NCI-H524 treated with DMSO at 0.1 percent for 48 hours (cell line): ENCODE data around the gene EYS.
"Not testable (repeated sequence)": the region's sequence is repeated elsewhere in the genome, so short reads cannot be mapped to it uniquely, and the experiment has no call there.

Source experiments
- DNase-seq: peaks from one replicate; lab custom pipeline; 2025; lab: John Stamatoyannopoulos, UW

Gene EYS

DNA sequence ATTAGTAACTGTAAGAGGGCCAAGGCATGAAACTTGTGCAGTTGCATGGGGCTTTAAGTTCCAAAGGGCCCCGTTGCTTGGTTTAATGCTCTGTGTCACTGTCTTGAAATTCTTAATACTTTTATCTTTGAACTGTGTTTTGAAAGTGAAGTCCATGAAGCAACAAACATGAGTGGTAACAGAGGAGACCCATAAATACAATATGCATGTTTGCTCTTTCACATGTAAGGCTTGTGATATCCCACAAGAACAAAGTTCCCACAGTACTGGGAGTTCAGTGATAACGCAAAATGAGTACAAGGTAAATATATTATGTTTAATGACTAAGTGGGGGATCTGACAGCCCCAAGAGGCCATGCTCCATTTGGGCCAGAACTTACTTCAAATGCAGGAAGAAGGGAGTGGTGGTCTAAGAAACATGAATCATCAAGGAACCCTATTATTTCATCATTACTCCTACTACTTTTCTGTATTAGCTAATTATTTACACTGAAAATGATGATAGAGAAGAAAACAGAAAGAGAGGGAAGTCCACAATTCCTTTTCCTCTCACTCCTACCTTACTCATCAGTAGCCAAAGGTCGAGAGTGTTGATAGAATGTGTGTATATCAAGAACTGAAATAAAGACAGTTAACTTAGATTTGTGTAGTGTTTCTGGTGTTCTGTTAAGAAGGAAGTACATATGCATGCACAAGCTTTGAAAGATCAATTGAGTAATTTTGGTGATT is 1914.1 kb downstream of the EYS start:
- no peak for DNase-seq

DNA sequence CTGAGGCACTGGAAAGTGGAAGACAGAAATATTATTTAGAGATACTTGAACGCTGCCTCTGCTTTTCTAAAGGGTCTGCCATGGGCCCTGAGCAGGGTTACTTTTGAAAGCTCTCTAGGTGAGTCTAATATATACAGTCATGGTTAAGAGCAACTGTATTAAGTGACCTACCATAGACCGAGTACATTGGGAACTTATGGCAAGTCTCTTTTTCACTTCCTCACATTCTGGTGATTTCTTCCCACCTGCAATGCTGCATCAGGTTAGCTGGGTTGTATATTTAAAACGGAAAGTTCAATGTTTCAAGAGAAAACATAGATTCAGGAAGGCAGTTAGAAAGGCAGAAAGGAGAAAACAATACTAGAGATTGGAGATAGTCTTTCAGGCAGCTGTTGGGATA is 1916.7 kb downstream of the EYS start:
- no peak for DNase-seq

DNA sequence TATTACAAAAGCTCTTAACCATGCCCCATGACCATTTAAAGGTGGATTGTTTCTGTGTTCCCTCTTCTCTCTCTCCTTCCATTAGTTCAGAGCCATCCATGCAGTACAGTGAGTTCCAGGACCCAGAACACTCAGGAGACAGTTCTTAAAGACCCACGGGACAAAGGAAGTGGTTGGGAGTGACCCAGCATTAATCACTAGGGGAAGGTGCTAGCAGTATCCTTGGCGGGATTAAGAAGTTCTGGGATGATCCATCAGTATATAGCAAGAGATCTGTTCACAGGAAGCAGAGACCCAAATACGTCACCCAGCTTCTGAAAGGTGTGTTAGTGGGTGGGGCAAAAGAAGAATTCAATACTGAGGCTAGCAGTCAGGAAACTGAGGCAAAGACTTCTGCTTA is 1917.3 kb downstream of the EYS start:
- no peak for DNase-seq

DNA sequence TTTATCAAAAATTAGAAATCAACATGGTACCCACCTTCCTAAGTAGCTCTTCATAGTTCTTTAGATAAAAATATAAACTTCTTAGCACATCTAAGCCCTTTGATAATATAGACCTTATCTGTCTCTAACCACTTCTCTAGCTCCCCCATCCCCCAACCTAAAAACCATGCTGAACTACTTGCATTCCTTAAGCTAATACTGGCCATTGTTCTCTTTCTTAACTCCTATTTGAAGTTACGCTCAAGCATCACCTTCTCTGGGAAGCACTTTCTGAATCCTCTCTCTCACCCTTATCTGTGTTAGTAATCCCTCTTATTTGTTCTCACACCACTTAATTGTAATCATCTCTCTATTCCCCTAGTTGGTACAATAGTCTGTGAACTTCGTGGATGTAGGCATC is 1918.5 kb downstream of the EYS start:
- no peak for DNase-seq

DNA sequence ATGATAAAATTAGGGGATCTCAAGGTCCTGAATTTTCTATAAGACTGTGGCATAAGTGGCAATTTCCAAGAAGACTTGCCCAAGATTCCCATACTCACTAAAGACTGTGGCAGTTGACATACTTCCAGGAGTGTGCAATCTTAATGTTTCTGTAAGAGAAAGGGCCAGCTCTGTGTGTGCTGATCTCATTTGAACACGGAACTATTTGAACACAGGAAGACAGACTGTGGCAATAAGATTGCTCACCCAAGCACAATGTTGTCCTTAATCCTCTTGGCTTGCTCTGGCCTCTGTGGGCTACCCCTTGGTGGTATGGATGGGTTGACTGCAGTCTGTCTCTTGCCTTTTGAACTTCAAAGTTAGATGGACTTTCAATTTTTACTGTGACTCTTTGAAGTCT is 1920.0 kb downstream of the EYS start:
- no peak for DNase-seq

DNA sequence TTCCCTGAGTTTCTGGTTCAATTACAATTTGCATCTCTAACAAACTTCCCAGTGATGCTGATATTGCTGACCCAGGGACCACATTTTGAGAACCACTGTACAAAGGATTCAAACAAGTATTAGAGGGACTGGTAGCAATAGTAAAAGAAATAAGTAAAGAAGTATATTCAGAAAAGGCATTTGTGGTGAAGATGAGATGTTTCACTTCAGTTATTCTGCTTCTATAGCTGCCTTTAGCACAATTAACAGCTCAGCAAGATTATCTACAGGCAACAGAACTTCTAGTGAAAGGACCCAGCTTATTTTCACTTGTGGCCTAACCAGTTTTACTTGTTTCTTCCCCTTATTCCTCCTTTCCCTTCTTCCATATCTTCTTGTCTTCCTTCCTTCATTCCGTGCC is 1922.0 kb downstream of the EYS start:
- DNase-seq = no peak

DNA sequence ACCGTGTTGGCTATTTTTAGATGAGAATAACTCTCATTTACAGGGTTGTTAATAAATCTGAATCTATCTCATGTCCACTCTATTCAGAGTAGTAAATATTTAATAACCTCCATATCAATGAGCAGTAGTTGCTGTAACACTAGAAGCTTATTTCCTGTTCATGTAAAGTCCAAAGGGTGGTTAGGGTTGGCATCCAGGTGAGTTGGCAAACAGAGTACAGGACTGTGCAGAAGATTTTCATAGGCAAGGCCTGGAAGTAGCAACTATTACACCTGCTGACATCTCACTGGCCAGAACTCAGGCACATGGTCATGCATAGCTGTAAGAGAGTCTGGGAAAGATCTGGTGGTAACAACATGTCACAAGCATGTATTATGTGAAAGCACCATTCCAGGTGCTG is 1923.9 kb downstream of the EYS start:
- no peak for DNase-seq

DNA sequence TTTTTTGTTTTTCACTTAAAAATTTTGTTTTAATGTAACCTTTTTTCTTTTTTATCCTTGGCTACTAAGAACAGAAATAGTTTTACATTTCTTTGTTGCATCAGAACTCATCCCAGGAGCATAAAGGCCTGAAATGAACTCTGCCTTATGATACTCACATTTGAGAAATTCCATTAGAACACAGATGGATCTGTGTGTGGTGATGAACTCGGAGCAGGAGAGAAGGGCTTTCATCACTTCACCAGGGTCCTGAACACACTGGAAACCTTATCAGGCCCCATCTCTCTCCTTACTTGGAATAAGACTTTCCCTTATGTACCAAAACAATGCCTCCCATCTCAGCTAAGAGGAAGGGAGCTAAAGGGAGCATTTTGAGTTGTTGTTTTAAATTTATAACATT is 1932.1 kb downstream of the EYS start:
- DNase-seq = no peak

DNA sequence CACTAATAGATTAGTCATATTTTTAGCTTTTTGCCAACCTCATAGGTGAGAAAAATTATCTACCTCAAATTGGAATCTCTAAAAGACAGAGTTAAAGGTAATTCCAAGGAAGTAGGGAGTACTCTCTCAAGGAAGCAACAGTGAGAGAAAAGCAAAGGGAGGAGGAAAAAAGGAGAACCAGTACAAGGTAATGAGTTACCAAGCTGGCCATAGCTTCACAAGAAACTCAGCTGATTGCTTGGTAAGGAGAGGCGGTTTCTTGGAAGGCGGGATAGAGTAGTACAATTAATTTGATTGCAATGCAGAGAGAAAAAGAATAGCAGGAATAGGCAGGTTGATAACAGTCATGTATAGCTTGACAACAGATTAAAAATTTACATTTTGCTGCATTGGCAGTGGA is 1933.8 kb downstream of the EYS start:
- no peak for DNase-seq

DNA sequence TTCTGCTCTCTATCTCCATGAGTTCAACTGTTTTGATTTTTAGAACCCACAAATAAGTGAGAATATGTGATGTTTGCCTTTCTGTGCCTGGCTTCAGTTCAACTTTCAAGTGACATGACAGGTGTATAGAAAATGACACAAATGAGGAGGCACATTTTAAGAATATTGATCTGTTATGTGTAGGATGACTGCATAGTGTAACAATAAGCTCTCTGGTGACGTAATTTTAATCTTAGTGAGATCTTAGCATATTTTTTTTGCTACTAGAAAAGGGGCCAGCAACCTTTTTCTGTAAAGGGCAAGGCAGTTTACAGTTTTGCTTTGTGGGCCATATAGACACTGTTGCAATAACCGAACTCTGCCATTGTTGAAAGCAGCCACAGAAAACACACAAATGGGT is 1941.2 kb downstream of the EYS start:
- DNase-seq = no peak

DNA sequence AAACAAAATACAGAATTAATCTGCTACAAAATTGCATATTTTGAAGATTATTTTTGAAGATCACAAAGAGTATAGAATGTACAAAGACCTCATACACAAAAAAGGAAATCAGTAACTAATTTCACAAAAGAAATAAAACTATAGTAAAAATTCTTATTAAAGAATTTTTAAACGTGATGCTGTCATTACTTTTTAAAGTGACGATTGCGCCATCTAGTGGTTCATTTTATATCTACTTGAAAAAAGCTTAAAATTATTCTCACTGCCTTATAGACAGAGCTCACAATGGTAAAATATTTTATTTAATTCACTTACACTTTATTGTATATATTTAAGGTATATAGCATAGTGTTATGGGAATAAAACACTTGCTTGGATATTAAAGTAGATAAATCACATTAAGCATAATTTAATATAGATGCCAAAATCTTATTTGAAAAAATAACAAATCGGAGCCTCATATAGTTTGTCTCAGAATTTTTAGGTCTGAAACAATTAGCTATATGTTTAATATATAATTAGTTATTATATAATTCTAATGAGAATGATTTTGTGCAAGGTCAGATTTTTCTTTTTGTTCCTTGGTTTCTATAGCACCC is 1942.6 kb downstream of the EYS start:
- no peak for DNase-seq

DNA sequence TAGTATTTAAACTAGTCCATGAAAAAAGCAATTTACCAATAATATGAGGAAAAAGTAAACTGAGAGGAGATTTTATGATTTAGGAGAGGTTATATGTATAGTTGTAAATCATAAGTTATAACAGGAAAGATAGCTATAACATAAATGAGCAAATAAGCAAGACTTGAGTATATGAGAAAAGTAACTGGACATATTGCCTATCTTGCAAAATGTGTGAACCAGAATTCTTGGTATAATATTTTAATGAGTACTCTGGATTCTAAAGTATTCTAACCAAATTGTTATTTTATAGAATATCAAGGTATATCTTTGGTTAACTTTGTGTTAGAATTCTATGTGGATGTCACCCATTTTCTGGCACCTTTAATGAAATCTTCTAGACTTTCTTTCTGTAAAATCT is 1946.8 kb downstream of the EYS start:
- no peak for DNase-seq

DNA sequence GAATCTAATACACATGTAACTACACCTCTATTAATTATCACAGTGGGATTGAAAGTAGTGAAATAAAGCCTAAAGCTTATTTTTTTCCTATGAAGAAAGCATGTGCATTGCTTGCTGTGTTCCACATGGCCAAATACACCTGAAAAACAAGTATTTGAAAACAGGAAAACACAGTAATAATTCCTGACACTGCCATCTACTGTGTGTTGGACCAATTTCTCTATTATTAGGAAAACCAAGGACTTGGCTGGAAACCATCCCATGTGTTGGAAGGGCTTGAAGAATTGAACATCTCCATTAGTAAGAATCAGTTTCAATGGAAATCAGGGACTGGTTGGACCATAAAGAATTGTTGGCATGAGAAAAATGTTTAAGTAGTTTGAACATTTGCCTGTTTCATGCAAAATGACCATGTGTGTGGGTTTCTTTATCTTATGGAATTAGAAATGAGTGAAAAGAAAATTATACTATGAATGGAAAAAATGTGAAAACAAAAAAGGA is 1947.4 kb downstream of the EYS start:
- no peak for DNase-seq

DNA sequence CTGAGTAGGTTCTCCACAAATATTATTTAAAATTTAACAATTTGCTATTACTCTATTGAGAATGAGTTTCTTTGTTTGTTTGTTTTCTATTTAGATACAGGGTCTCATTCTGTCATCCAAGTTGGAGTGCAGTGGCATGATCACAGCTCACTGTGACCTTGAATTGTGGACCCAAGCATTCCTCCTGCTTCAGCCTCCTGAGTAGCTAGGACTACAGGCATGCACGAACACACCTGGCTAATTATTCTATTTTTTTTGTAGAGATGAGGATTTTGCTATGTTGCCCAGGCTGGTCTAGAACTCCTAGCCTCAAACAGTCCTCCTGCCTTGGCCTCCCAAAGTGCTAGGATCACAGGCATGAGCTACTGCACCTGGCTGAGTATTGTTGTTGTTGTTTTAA is 1949.2 kb downstream of the EYS start:
- no peak for DNase-seq

DNA sequence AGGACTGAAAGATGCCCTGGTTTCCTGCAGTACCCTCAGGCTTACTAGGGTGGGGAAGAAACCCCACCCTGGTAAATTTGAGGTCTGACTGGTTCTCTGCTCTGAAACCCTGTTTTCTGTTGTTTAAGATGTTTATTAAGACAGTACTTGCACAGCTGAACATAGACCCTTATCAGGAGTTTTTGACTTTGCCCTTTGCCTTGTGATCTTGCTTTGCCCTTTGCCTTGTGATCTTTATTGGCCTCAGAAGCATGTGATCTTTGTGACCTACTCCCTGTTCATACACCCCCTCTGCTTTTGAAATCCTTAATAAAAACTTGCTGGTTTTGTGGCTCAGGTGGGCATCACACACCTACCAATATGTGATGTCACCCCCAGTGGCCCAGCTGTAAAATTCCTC is 1949.8 kb downstream of the EYS start:
- DNase-seq = not testable (repeated sequence)

DNA sequence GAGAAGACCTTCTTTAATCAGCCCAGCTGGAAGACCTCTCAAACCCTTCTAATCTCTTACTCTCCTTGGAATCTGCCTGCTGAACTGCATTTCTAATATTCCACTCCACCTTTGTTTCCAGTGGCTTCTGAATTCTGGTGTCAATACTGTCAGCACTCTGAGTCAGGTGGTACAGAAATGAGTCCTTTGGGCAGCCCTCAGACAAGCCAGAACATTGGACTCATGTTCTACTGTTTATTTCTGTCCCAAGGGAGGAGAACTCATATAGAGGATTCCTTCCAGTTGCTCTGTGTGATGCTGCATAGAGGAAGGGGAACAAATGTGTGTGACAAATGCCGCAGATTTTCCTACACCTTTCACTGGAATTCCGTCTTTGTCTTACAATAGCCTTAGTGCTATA is 1956.6 kb downstream of the EYS start:
- no peak for DNase-seq

DNA sequence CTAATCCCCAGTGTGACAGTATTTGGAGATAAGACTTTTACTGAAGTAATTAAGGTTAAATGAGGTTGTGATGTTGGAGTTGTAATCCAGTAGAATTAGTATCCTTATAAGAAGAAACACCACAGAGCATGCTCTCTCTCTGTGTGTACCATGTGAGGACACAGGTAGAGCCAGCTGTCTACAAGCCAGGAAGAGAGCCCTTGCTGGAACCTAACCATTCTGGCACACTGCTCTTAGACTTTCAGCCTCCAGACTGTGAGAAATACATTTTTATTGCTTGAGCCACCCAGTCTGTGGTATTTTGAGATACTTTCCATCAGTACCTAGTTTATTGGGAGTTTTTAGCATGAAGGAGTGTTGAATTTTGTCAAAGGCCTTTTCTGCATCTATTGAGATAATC is 1961.2 kb downstream of the EYS start:
- DNase-seq = no peak

DNA sequence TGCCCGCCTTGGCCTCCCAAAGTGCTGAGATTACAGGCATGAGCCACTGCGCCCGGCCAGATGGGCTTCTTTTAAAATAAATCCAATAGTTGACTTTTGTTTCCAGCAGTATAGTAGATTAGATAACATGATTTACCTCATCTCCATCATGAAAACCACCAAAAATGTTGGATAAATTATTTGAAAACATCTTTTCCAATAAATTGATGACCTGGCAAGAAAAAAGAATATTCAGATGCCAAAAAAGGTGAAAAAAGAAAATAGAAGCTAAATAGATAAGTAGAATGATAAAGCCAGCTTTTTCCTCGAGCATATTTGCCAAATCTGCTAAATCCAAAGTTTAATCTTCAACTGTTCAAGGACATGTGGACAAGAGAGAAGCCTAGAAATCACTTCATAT is 1962.2 kb downstream of the EYS start:
- no peak for DNase-seq

DNA sequence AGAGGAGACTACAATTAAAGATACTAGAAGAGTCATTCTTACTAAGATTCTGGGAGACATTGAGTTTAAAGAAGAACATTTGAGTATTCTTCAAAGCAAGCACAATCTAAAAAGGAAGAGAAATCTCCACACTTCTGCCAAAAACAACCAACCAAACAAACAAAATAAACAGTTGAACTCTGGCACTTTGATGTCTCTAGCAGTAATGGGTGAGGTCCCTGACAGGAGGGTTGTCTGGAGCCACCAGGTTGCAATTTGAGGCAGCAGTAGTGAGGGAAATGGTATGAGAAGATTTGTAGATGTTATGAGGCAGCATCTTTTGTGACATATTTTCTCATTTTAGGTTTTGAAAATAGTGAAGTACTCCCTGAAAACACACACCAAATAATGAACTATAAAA is 1963.3 kb downstream of the EYS start:
- no peak for DNase-seq

DNA sequence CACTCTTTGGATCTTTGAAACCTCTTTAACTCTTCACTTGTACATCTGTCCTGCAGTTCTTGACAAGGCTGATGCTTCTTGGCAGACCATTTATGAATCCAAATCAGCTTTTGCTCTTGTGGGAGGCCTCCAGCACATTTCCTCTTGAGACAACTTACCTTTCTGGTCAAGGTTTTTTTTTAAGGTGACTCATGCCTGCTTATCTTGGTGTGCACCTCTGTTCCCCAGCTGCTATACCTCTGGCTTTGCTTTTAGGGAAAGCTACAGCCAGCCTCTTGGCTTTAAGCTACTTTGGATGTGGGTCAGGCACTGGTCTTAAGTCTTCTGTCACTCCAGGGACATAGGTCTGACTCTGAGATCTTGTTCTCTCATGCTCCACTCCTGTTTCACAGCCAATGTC is 1965.0 kb downstream of the EYS start:
- DNase-seq = no peak

DNA sequence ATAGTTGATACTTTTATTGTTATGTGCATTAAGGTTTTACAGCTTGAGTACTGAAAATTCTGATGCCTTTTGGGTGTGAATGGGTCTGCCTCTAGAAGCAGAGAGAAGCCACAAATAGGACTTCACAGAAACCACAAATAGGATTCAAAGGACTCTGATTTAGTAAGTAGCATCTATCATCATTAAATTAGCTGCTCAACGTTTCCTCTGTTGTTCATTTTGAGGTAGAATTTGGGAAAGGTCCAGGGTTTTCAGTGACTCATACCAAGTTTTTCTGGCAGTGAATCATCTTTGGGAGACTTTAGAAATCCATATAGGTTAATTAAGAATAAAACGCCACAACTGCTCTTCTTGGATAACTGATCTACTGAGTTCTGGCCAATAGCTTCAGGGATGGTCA is 1966.3 kb downstream of the EYS start:
- no peak for DNase-seq

DNA sequence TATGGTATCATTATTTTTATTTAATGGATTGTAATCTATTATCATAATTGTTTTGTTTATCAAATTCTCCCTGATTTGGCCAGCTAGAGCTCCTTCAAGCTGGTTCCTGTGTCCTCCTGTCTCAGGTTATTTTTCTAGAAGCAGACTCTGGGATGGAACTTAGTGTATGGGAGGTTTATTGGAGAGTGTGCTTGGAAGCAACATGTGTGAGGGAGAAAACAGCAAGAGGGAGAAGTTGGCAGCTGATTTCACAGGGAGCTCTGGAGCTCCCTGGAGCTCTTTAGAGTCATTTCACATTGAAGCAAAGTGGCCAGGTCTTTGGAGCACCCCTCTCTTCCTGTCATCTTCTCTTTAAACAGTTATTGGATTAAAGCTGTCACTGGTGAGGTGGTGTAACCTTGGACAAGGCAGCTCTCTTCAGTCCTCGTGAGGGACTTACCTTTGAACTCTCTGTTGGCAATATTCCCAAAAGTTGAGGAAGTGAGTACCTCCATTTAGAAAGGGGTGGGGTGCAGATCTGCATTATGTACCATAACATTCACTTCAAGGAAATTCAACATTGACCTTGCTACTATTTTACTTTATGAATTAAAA is 1967.8 kb downstream of the EYS start:
- no peak for DNase-seq

DNA sequence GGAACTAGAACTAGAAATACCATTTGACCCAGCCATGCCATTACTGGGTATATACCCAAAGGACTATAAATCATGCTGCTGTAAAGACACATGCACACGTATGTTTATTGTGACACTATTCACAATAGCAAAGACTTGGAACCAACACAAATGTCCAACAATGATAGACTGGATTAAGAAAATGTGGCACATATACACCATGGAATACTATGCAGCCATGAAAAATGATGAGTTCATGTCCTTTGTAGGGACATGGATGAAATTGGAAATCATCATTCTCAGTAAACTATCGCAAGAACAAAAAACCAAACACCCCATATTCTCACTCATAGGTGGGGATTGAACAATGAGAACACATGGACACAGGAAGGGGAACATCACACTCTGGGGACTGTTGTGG is 1968.8 kb downstream of the EYS start:
- not testable (repeated sequence) for DNase-seq

DNA sequence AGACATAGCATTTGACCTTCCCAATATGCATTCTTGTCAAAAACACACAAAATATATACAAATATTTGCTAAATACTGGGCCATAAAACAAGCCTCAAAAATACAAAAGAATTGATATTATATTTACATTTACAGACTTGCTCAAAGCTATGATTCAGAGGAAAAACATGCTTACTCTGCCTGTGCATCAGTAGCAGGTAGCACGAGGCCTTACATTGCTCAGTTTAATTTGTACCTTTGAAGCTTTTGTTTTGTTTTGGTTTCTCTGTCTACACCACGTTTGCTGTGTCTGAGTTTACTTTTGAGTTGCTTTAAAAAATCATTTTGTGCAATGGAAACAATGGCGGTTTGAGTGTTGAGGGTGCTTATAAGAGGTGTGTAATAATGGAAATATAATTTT is 1972.1 kb downstream of the EYS start:
- DNase-seq = no peak
